DND-41 (cell line): ENCODE results near the gene LHX5.

Source experiments
- CTCF ChIP-seq: IDR thresholded peaks from 2 replicates; pipeline ENCODE4 v1.5.1; 2012; ENCODE audit warnings: borderline replicate concordance, low read length, moderate library complexity, mild to moderate bottlenecking; ENCODE audit not compliant: poor library complexity, severe bottlenecking; ENCODE audit errors: extremely low read depth
- EZH2 ChIP-seq: IDR thresholded peaks from 3 replicates; pipeline ENCODE4 v1.6.1; 2012; ENCODE audit warnings: borderline replicate concordance, low read depth, mild to moderate bottlenecking, moderate library complexity, low read length, inconsistent platforms; ENCODE audit not compliant: severe bottlenecking

DNA sequence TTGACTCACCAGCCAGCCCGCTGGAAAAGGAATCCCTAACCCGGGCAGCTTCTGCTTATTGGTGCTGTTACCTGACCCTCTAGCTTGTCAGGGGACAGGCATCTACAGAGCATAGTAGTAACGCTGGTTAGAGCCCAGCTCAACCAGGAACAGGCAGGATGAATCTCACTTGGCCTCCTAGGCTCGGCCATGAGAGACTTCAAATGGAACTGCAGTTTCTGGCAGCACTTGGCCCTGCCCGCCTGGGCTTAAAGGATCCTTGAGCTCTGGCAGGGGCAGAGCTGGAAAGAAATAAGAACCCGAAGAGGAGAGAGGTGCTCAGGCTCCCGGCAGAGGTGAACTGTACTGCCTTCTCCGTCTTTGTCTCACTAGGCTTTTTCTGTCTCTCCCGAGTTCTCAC lies 2.3 kb upstream of the LHX5 start:
- TF ChIP-seq CTCF: no peak
- no peak for TF ChIP-seq EZH2
